ENCODE data around the gene YIF1A. TPM values are rescaled to one million over a fixed set of nuclear protein-coding genes. Genes with fewer than 3 reads are reported as not detected.

Gene YIF1A
- total and polyA plus RNA-seq, 2 experiments from 2014 or later: 222 to 259 TPM

DNA sequence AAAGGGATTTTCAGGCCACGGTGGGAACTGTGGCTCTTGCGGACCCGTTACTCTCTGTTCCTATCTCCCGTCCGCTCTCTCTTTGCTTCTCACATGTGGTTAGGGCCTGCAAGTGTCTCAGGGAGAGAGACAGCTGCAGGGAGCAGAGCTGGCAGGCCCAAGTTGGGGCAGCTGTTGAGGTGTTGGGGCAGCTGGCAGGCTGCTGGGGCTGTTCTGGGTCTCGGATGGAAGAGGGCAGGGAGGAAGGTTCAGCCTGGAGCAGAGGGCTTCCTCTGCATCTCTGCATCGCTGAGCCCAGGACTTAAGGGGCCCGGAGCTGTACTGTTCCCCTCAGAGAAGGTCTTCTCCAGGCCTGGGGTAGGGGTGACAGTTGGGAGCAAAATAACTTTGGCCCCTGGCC lies 13.5 kb downstream of the YIF1A start:
- H3K27me3 ChIP-seq (replicated peaks; ENCODE audit: insufficient read depth): no peaks in the 10 kb centered on the region
- H3K9ac ChIP-seq: no peak overlapping the region
- H2AFZ ChIP-seq: no peak overlapping the region
- H3K79me2 ChIP-seq (ENCODE audit: insufficient read depth): peaks cover 26% of the 10 kb centered on the region
- no peaks in the 10 kb centered on the region for H3F3A ChIP-seq (ENCODE audit: insufficient read depth)
- H3K9me2 ChIP-seq (ENCODE audit: insufficient read depth): no peaks in the 10 kb centered on the region
- no peak overlapping the region for H3K4me2 ChIP-seq (ENCODE audit: unreplicated experiment)
- H3K27ac ChIP-seq: no peak overlapping the region
- DNase-seq: no peak
- H3K9me3 ChIP-seq (ENCODE audit: low read depth): no peaks in the 10 kb centered on the region
- H3K4me3 ChIP-seq: no peak overlapping the region
- in situ Hi-C loops (cut with MboI): no loop called here
- no peaks in the 10 kb centered on the region for H3K4me1 ChIP-seq (ENCODE audit: insufficient read depth)
- H4K20me1 ChIP-seq (ENCODE audit: insufficient read depth): 0 out of 2 replicates have a peak, but pooled peaks cover 6% of the 10 kb centered on the region
- H3K36me3 ChIP-seq (ENCODE audit: low read depth): peaks cover 10% of the 10 kb centered on the region; the same call in 1 of the 2 replicates
- TF ChIP-seq EZH2phosphoT487 (IDR thresholded peaks at IDR 0.05; ENCODE audit: insufficient read depth, low read depth) (no peak), EZH2 (IDR thresholded peaks at IDR 0.05; ENCODE audit: insufficient read depth, poor library complexity, severe bottlenecking) (no peak)
- 98 to 99% methylated on average over 8 of the region's 8 CpGs for WGBS, 2 experiments (ENCODE audit: low coverage in 1 of 2, low lambda C conversion rate in 2 of 2, missing lambda C conversion rate in 2 of 2)

GRCh38 chr11:66274219-66274618 lies 14.7 kb downstream of the YIF1A start:
- H3K9me2 ChIP-seq (ENCODE audit: insufficient read depth): no peaks in the 10 kb centered on the region
- DNase-seq: no peak
- H3K9ac ChIP-seq: no peak overlapping the region
- WGBS, 2 experiments (ENCODE audit: low coverage in 1 of 2, low lambda C conversion rate in 2 of 2, missing lambda C conversion rate in 2 of 2): 42 to 43% methylated on average over 1 of the region's 1 CpG
- H3K4me1 ChIP-seq (ENCODE audit: insufficient read depth): 0 out of 2 replicates have a peak, but pooled peaks cover 7% of the 10 kb centered on the region
- no peak overlapping the region for H2AFZ ChIP-seq
- no peaks in the 10 kb centered on the region for H3K27me3 ChIP-seq (replicated peaks; ENCODE audit: insufficient read depth)
- no peak overlapping the region for H3K4me2 ChIP-seq (ENCODE audit: unreplicated experiment)
- H3K4me3 ChIP-seq: no peak overlapping the region
- H3K9me3 ChIP-seq (ENCODE audit: low read depth): no peaks in the 10 kb centered on the region
- H3K79me2 ChIP-seq (ENCODE audit: insufficient read depth): peaks cover 38% of the 10 kb centered on the region
- H4K20me1 ChIP-seq (ENCODE audit: insufficient read depth): 0 out of 2 replicates have a peak, but pooled peaks cover 7% of the 10 kb centered on the region
- H3K27ac ChIP-seq: no peak overlapping the region
- no peaks in the 10 kb centered on the region for H3F3A ChIP-seq (ENCODE audit: insufficient read depth)
- peaks cover 10% of the 10 kb centered on the region; the same call in 1 of the 2 replicates for H3K36me3 ChIP-seq (ENCODE audit: low read depth)
- TF ChIP-seq EZH2phosphoT487 (IDR thresholded peaks at IDR 0.05; ENCODE audit: insufficient read depth, low read depth) (no peak), EZH2 (IDR thresholded peaks at IDR 0.05; ENCODE audit: insufficient read depth, poor library complexity, severe bottlenecking) (no peak)
- in situ Hi-C loops (cut with MboI): no loop called here

GRCh38 chr11:66272596-66272995 lies 16.3 kb downstream of the YIF1A start:
- Histone ChIP-seq H3K36me3 (ENCODE audit: low read depth) (peaks cover 10% of the 10 kb centered on the region; the same call in 1 of the 2 replicates), H3K27ac (no peak overlapping the region), H3K9me2 (ENCODE audit: insufficient read depth) (no peaks in the 10 kb centered on the region), H3F3A (ENCODE audit: insufficient read depth) (no peaks in the 10 kb centered on the region), H3K9me3 (ENCODE audit: low read depth) (no peaks in the 10 kb centered on the region), H4K20me1 (ENCODE audit: insufficient read depth) (0 out of 2 replicates have a peak, but pooled peaks cover 7% of the 10 kb centered on the region), H3K79me2 (ENCODE audit: insufficient read depth) (peaks cover 44% of the 10 kb centered on the region), H3K4me1 (ENCODE audit: insufficient read depth) (0 out of 2 replicates have a peak, but pooled peaks cover 7% of the 10 kb centered on the region), H3K4me3 (no peak overlapping the region), H3K4me2 (ENCODE audit: unreplicated experiment) (no peak overlapping the region), H3K9ac (no peak overlapping the region), H2AFZ (no peak overlapping the region), H3K27me3 (replicated peaks; ENCODE audit: insufficient read depth) (no peaks in the 10 kb centered on the region)
- 91 to 93% methylated on average over 2 of the region's 2 CpGs for WGBS, 2 experiments (ENCODE audit: low coverage in 1 of 2, low lambda C conversion rate in 2 of 2, missing lambda C conversion rate in 2 of 2)
- in situ Hi-C loops (cut with MboI): no loop called here
- DNase-seq: no peak
- TF ChIP-seq EZH2phosphoT487 (IDR thresholded peaks at IDR 0.05; ENCODE audit: insufficient read depth, low read depth) (no peak), EZH2 (IDR thresholded peaks at IDR 0.05; ENCODE audit: insufficient read depth, poor library complexity, severe bottlenecking) (no peak)

DNA sequence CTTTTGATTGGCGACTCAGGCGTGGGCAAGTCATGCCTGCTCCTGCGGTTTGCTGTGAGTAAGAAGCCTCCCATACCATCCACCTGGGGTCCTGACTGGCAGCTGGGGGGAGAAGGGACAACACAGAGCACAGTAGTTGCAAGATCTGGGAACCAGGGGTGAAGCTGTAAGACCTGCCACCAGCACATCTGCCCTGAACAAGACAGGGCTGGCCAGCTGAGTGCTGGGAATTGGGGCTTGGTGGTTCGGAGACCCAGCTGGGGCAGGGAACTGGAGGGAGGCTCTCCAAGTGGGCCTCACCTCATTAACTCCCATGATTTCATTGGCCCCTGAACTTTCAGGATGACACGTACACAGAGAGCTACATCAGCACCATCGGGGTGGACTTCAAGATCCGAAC lies 17.1 kb downstream of the YIF1A start:
- H3K9me3 ChIP-seq (ENCODE audit: low read depth): no peaks in the 10 kb centered on the region
- no peak overlapping the region for H3K4me2 ChIP-seq (ENCODE audit: unreplicated experiment)
- H3K9me2 ChIP-seq (ENCODE audit: insufficient read depth): no peaks in the 10 kb centered on the region
- H3K4me3 ChIP-seq: no peak overlapping the region
- 0 out of 2 replicates have a peak, but pooled peaks cover 7% of the 10 kb centered on the region for H3K4me1 ChIP-seq (ENCODE audit: insufficient read depth)
- in situ Hi-C loops (cut with MboI): no loop called here
- H2AFZ ChIP-seq: no peak overlapping the region
- WGBS, 2 experiments (ENCODE audit: low coverage in 1 of 2, low lambda C conversion rate in 2 of 2, missing lambda C conversion rate in 2 of 2): 86% methylated on average over 7 of the region's 7 CpGs
- H3K27ac ChIP-seq: no peak overlapping the region
- peaks cover 10% of the 10 kb centered on the region; the same call in 1 of the 2 replicates for H3K36me3 ChIP-seq (ENCODE audit: low read depth)
- TF ChIP-seq EZH2 (IDR thresholded peaks at IDR 0.05; ENCODE audit: insufficient read depth, poor library complexity, severe bottlenecking) (no peak), EZH2phosphoT487 (IDR thresholded peaks at IDR 0.05; ENCODE audit: insufficient read depth, low read depth) (no peak)
- H4K20me1 ChIP-seq (ENCODE audit: insufficient read depth): 0 out of 2 replicates have a peak, but pooled peaks cover 7% of the 10 kb centered on the region
- no peaks in the 10 kb centered on the region for H3F3A ChIP-seq (ENCODE audit: insufficient read depth)
- H3K9ac ChIP-seq: no peak overlapping the region
- H3K79me2 ChIP-seq (ENCODE audit: insufficient read depth): peaks cover 44% of the 10 kb centered on the region
- DNase-seq: no peak
- H3K27me3 ChIP-seq (replicated peaks; ENCODE audit: insufficient read depth): no peaks in the 10 kb centered on the region
